AG04450 (cell line): ENCODE results near the gene TUBB2A. TPM values are rescaled to one million over a fixed set of nuclear protein-coding genes. Genes with fewer than 3 reads are reported as not detected.
"Not testable (repeated sequence)": the region's sequence is repeated elsewhere in the genome, so short reads cannot be mapped to it uniquely, and the experiment has no call there.

Experiments used
- CTCF ChIA-PET: fragments of 300-600, 350-600 bp; formaldehyde crosslinking; extraction: SDS; loops from one replicate; lab custom pipeline; 2022; ENCODE audit warnings: antibody characterized with exemption, inconsistent platforms; lab: Charles Lee
- POLR2A ChIA-PET: fragments of 350-600 bp; formaldehyde crosslinking; extraction: SDS; loops from one replicate; lab custom pipeline; 2021; ENCODE audit warnings: antibody characterized with exemption, inconsistent platforms; lab: Yijun Ruan, JAX
- DNase-seq: peaks from one replicate; pipeline ENCODE4 v3.0.0-alpha.2; 2011; ENCODE audit warnings: low read depth, low spot score
- H3K27ac ChIP-seq: one replicate; pipeline ENCODE4 v1.5.1; 2012; ENCODE audit warnings: low read depth, low read length, control low read depth
- H3K27me3 ChIP-seq: one replicate; pipeline ENCODE4 v1.6.0; 2012; ENCODE audit warnings: low read length; ENCODE audit not compliant: control insufficient read depth, insufficient read depth
- H3K4me3 ChIP-seq: 2 replicates; pipeline ENCODE4 v1.5.1; 2011; ENCODE audit warnings: mild to moderate bottlenecking, low read depth, low read length, control low read depth
- H3K9me3 ChIP-seq: 2 replicates; pipeline ENCODE4 v1.5.1; 2012; ENCODE audit warnings: low read length; ENCODE audit not compliant: control insufficient read depth, insufficient read depth
- CTCF ChIP-seq: IDR thresholded peaks from 2 replicates; pipeline ENCODE4 v1.5.1; 2011; ENCODE audit warnings: low read depth, low read length, control low read depth, inconsistent platforms
- polyA plus RNA-seq: library from polyadenylated mRNA; depleted of rRNA; stranded (reverse); fragments of >200 nt; gene quantifications from 2 replicates; pipeline ENCODE4 v1.2.3, GENCODE V29; 2011

TUBB2A gene
- polyA plus RNA-seq, 1 experiment = 111 TPM

- ChIA-PET POLR2A (no interaction called here), CTCF (interaction anchor here (1.1 to 1.5 kb wide), 3 partner anchors 9 to 77 kb away, joined by 3 to 7 read pairs (median 4); no protein-coding TSS in a partner anchor)
- H3K27ac ChIP-seq = no peak overlapping the region
- no peak for DNase-seq
- no peak for TF ChIP-seq CTCF
- H3K4me3 ChIP-seq = no peak overlapping the region
- H3K27me3 ChIP-seq = peaks cover 4% of the 10 kb centered on the region
- 0 out of 2 replicates have a peak, but pooled peaks cover 2% of the 10 kb centered on the region for H3K9me3 ChIP-seq
These were observed 45.8 kb upstream of the TUBB2A start for GRCh38 chr6:3202999-3203696.

GRCh38 chr6:3201388-3201787 lies 44.0 kb upstream of the TUBB2A start:
- no peak for TF ChIP-seq CTCF
- Histone ChIP-seq H3K9me3 (0 out of 2 replicates have a peak, but pooled peaks cover 2% of the 10 kb centered on the region), H3K27ac (no peak overlapping the region), H3K27me3 (peaks cover 4% of the 10 kb centered on the region), H3K4me3 (no peak overlapping the region)
- no peak for DNase-seq
- POLR2A ChIA-PET = no interaction called here
- CTCF ChIA-PET = interaction anchor here (0.7 kb wide), 1 partner anchor 298 kb away, joined by 3 read pairs; no protein-coding TSS in a partner anchor

GRCh38 chr6:3200682-3201081 lies 43.3 kb upstream of the TUBB2A start:
- no peak for DNase-seq
- H3K9me3 ChIP-seq = 0 out of 2 replicates have a peak, but pooled peaks cover 2% of the 10 kb centered on the region
- no peak for TF ChIP-seq CTCF
- peaks cover 4% of the 10 kb centered on the region for H3K27me3 ChIP-seq
- ChIA-PET CTCF (no interaction called here), POLR2A (no interaction called here)
- no peak overlapping the region for H3K4me3 ChIP-seq
- no peak overlapping the region for H3K27ac ChIP-seq

- no peak for TF ChIP-seq CTCF
- peaks cover 6% of the 10 kb centered on the region for H3K27me3 ChIP-seq
- H3K9me3 ChIP-seq = 0 out of 2 replicates have a peak, but pooled peaks cover 2% of the 10 kb centered on the region
- no peak overlapping the region for H3K4me3 ChIP-seq
- no peak for DNase-seq
- CTCF ChIA-PET = no interaction called here
- POLR2A ChIA-PET = no interaction called here
- no peak overlapping the region for H3K27ac ChIP-seq
These were observed 42.0 kb upstream of the TUBB2A start for GRCh38 chr6:3199382-3199781.

- H3K27ac ChIP-seq, POLR2A ChIA-PET, H3K27me3 ChIP-seq, H3K9me3 ChIP-seq, CTCF ChIA-PET, DNase-seq, H3K4me3 ChIP-seq: not testable (repeated sequence)
These were observed 40.4 kb upstream of the TUBB2A start for GRCh38 chr6:3197734-3198133.
